Measurements from ENCODE around the gene HNRNPLL.

HNRNPLL gene

GRCh38 chr2:38602136-38602731 lies 494 bp downstream of the HNRNPLL start (continued):
- TF ChIP-seq ZBTB11 (tag by site-specific recombination; conservative IDR thresholded peaks at IDR 0.05; ENCODE audit: low read depth) (peak; percentile 12; the same call in 1 of the 2 replicates), YY1 (tag by site-specific recombination; IDR thresholded peaks at IDR 0.05) (peak; percentile 69), ZIC2 (tag by site-specific recombination; IDR thresholded peaks at IDR 0.05) (peak; percentile 47), ZNF423 (tag by site-specific recombination; IDR thresholded peaks at IDR 0.05) (peak; percentile 47; the same call in 1 of the 2 replicates), ZBTB20 (tag by site-specific recombination; IDR thresholded peaks at IDR 0.05) (peak; percentile 13; the same call in 1 of the 2 replicates), ZNF2 (tag by site-specific recombination; IDR thresholded peaks at IDR 0.05) (0 out of 2 replicates have a peak, but pooled peaks have one; percentile 26)
- TF ChIP-seq, protein P1, sequence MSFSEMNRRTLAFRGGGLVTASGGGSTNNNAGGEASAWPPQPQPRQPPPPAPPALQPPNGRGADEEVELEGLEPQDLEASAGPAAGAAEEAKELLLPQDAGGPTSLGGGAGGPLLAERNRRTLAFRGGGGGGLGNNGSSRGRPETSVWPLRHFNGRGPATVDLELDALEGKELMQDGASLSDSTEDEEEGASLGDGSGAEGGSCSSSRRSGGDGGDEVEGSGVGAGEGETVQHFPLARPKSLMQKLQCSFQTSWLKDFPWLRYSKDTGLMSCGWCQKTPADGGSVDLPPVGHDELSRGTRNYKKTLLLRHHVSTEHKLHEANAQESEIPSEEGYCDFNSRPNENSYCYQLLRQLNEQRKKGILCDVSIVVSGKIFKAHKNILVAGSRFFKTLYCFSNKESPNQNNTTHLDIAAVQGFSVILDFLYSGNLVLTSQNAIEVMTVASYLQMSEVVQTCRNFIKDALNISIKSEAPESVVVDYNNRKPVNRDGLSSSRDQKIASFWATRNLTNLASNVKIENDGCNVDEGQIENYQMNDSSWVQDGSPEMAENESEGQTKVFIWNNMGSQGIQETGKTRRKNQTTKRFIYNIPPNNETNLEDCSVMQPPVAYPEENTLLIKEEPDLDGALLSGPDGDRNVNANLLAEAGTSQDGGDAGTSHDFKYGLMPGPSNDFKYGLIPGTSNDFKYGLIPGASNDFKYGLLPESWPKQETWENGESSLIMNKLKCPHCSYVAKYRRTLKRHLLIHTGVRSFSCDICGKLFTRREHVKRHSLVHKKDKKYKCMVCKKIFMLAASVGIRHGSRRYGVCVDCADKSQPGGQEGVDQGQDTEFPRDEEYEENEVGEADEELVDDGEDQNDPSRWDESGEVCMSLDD (tag by site-specific recombination; IDR thresholded peaks at IDR 0.05), result peak; percentile 43; the same call in 1 of the 2 replicates

GRCh38 chr2:38601463-38602135 lies 1.1 kb downstream of the HNRNPLL start:
- peaks cover 25% of the 10 kb centered on the region; the same call in 1 of the 2 replicates for H3K4me1 ChIP-seq (ENCODE audit: control insufficient read depth, insufficient read depth, low read length)
- no peaks in the 10 kb centered on the region for H3K36me3 ChIP-seq (ENCODE audit: control insufficient read depth in 2 of 2, insufficient read depth in 1 of 2, low read length in 2 of 2)
- ChIA-PET CTCF (interaction anchor here (0.6 to 6.3 kb wide), 5 partner anchors 19 to 147 kb away, joined by 3 to 47 read pairs (median 3); no protein-coding TSS in a partner anchor), POLR2A (interaction anchor here (0.6 to 3.9 kb wide), 9 partner anchors 10 to 525 kb away, joined by 3 to 71 read pairs (median 5); partner anchors contain the start of genes CYP1B1, GALM and SRSF7)
- H3K27ac ChIP-seq (ENCODE audit: extremely low read depth, low read depth, low read length), result peak overlapping the region; percentile 97
- H3K4me3 ChIP-seq (ENCODE audit: low read depth, low read length), result peak overlapping the region; percentile 87
- no peaks in the 10 kb centered on the region for H3K9me3 ChIP-seq (ENCODE audit: control insufficient read depth, insufficient read depth, low read depth, low read length)
- TF ChIP-seq PRDM6 (tag by site-specific recombination; IDR thresholded peaks at IDR 0.05) (peak; percentile 79), ZNF175 (tag by site-specific recombination; IDR thresholded peaks at IDR 0.05) (no peak), FEZF1 (tag by site-specific recombination; IDR thresholded peaks at IDR 0.05) (peak; percentile 71), PRDM10 (tag by site-specific recombination; IDR thresholded peaks at IDR 0.05) (peak; percentile 72; the same call in 1 of the 2 replicates), ZEB2 (tag by site-specific recombination; IDR thresholded peaks at IDR 0.05) (0 out of 2 replicates have a peak, but pooled peaks have one; percentile 56), ZNF600 (tag by site-specific recombination; IDR thresholded peaks at IDR 0.05) (0 out of 2 replicates have a peak, but pooled peaks have one; percentile 11), ZSCAN30 (tag by site-specific recombination; IDR thresholded peaks at IDR 0.05) (no peak), BCL11A (tag by site-specific recombination; IDR thresholded peaks at IDR 0.05; ENCODE audit: low read depth) (no peak), ZNF37A (tag by site-specific recombination; IDR thresholded peaks at IDR 0.05) (no peak)

Measured in HEK293 (cell line).